ENCODE data around the gene TIMM22. TPM values are rescaled to one million over a fixed set of nuclear protein-coding genes. Genes with fewer than 3 reads are reported as not detected.

Gene TIMM22
- total RNA-seq, 1 donor: 10.5 TPM

DNA sequence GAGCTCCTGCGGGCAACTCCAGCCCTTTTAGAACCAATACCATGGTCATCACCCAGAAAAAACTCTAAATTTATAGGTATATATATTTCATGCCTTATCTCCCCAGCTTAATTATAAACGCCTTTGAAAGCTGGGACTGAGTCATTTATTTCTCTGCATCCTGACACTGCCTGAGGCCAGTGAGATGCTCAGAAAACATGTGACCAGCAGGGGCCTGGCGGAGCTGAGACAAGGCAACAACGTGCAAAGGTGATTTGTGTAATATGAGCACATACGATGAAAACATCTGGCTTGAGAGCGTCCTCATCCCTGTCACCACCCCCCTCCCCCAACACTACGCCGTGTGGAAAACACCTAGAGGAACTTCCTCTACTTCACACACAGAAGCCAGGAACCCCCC is 40.0 kb upstream of the TIMM22 start:
- no peaks in the 10 kb centered on the region for H3K9me3 ChIP-seq (ENCODE audit: low read depth, low read length)
- H3K4me2 ChIP-seq (ENCODE audit: insufficient read depth, low read length): no peak overlapping the region
- no peak for DNase-seq (ENCODE audit: insufficient read length, low spot score, missing footprints)
- peaks cover 4% of the 10 kb centered on the region for H3K36me3 ChIP-seq (ENCODE audit: insufficient read depth, low read length)
- no peak overlapping the region for H3K4me3 ChIP-seq (ENCODE audit: insufficient read depth, low read length)
- H3K4me1 ChIP-seq (ENCODE audit: insufficient read depth, low read length): peaks cover 5% of the 10 kb centered on the region
- peaks cover 33% of the 10 kb centered on the region for H4K20me1 ChIP-seq (ENCODE audit: insufficient read depth, low read length)
- TF ChIP-seq, protein P1, sequence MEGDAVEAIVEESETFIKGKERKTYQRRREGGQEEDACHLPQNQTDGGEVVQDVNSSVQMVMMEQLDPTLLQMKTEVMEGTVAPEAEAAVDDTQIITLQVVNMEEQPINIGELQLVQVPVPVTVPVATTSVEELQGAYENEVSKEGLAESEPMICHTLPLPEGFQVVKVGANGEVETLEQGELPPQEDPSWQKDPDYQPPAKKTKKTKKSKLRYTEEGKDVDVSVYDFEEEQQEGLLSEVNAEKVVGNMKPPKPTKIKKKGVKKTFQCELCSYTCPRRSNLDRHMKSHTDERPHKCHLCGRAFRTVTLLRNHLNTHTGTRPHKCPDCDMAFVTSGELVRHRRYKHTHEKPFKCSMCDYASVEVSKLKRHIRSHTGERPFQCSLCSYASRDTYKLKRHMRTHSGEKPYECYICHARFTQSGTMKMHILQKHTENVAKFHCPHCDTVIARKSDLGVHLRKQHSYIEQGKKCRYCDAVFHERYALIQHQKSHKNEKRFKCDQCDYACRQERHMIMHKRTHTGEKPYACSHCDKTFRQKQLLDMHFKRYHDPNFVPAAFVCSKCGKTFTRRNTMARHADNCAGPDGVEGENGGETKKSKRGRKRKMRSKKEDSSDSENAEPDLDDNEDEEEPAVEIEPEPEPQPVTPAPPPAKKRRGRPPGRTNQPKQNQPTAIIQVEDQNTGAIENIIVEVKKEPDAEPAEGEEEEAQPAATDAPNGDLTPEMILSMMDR (IDR thresholded peaks at IDR 0.05; ENCODE audit: extremely low read depth, low read depth, low read length): no peak
- H3K27ac ChIP-seq (ENCODE audit: low read depth, low read length): no peak overlapping the region
- no peaks in the 10 kb centered on the region for H3K27me3 ChIP-seq (ENCODE audit: insufficient read depth, low read length)
- H2AFZ ChIP-seq (ENCODE audit: low read length): no peak overlapping the region
- peaks cover 2% of the 10 kb centered on the region for H3K79me2 ChIP-seq (ENCODE audit: insufficient read depth, low read length)

DNA sequence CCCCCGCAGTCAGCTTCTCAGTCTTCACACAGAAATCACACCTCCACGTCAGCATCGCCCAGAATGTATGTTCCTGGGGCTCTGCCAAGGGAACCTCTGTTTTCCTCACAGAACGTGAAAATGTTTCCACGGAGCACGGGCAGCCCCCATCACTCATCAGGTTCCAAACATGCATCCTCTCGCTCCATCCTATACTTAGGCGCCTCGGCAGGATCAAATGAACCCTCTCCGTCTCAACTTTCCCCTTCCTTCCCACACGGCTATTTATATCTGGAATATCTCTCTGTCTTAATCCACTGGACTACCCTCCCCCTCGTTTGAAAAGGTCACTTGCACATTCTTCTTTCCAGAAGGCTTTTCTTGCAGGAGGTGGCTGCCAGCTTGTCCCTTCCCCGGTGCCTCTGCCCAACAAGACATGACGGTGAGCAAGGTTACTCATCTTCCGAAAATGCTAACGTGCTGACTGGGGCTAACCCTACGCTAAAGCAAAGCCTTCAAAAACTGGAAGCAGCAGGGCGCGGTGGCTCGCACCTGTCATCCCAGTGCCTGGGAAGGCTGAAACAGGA is 39.0 kb upstream of the TIMM22 start:
- Histone ChIP-seq H3K27me3 (ENCODE audit: insufficient read depth, low read length) (no peaks in the 10 kb centered on the region), H3K4me1 (ENCODE audit: insufficient read depth, low read length) (peaks cover 5% of the 10 kb centered on the region), H3K9me3 (ENCODE audit: low read depth, low read length) (no peaks in the 10 kb centered on the region), H3K4me3 (ENCODE audit: insufficient read depth, low read length) (no peak overlapping the region), H4K20me1 (ENCODE audit: insufficient read depth, low read length) (peaks cover 43% of the 10 kb centered on the region), H2AFZ (ENCODE audit: low read length) (no peak overlapping the region), H3K79me2 (ENCODE audit: insufficient read depth, low read length) (peaks cover 5% of the 10 kb centered on the region), H3K36me3 (ENCODE audit: insufficient read depth, low read length) (peaks cover 4% of the 10 kb centered on the region), H3K27ac (ENCODE audit: low read depth, low read length) (no peak overlapping the region), H3K4me2 (ENCODE audit: insufficient read depth, low read length) (no peak overlapping the region)
- TF ChIP-seq, protein P1 (IDR thresholded peaks at IDR 0.05; ENCODE audit: extremely low read depth, low read depth, low read length): no peak
- DNase-seq (ENCODE audit: insufficient read length, low spot score, missing footprints): no peak

DNA sequence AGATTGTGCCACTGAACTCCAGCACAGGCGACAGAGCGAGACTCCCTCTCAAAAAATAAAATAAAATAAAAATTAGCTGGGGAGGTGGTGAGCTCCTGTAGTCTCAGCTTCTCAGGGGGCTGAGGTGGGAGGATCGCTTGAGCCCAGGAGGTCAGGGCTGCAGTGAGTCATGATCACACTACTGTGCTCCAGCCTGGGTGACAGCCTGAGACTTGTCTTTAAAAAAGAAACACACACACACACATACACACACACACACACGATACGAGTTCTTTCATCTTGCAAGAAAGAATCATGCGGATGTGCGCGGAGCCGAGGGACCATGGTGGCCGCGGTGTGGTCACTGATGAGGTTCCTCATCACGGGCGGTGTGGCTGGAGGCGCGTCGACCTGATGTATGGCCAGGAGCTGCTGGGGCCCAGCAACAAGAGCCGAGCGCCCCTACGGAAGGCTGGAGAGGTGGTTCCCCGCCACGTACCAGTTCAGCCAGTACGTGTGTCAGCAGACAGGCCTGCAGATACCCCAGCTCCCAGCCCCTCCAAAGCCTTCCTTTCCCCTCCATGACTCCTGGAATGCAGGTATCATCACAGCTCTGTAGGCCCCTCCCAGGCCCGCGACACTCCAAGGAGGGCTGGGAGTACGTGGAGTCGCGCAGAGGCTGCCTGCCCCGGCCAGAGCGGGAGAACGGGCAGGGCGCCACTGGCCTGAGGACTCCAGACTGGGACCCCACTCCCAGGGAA is 38.0 kb upstream of the TIMM22 start:
- no peak overlapping the region for H3K4me3 ChIP-seq (ENCODE audit: insufficient read depth, low read length)
- TF ChIP-seq, protein P1 (IDR thresholded peaks at IDR 0.05; ENCODE audit: extremely low read depth, low read depth, low read length): no peak
- peaks cover 4% of the 10 kb centered on the region for H3K36me3 ChIP-seq (ENCODE audit: insufficient read depth, low read length)
- H4K20me1 ChIP-seq (ENCODE audit: insufficient read depth, low read length): peaks cover 45% of the 10 kb centered on the region
- H2AFZ ChIP-seq (ENCODE audit: low read length): no peak overlapping the region
- H3K79me2 ChIP-seq (ENCODE audit: insufficient read depth, low read length): peaks cover 5% of the 10 kb centered on the region
- no peaks in the 10 kb centered on the region for H3K27me3 ChIP-seq (ENCODE audit: insufficient read depth, low read length)
- H3K27ac ChIP-seq (ENCODE audit: low read depth, low read length): no peak overlapping the region
- H3K4me1 ChIP-seq (ENCODE audit: insufficient read depth, low read length): peaks cover 5% of the 10 kb centered on the region
- no peak overlapping the region for H3K4me2 ChIP-seq (ENCODE audit: insufficient read depth, low read length)
- no peaks in the 10 kb centered on the region for H3K9me3 ChIP-seq (ENCODE audit: low read depth, low read length)
- DNase-seq (ENCODE audit: insufficient read length, low spot score, missing footprints): no peak

DNA sequence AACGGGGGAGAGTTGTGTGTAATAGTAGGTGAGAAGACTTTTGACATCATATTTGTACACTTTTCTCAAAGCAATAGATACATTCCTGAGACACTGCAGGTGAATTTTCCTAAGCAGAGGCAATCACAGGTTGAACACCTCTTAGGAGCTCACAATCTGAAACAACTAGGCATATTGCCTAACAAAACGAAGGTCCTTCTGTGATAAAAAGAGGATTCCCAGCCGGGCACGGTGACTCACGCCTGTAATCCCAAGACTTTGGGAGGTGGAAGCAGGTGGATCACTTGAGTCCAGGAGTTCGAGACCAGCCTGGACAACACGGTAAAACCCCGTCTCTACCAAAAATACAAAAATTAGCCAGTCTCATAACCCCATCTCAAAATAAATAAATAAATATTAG is 34.8 kb upstream of the TIMM22 start:
- TF ChIP-seq, protein P1 (IDR thresholded peaks at IDR 0.05; ENCODE audit: extremely low read depth, low read depth, low read length): no peak
- Histone ChIP-seq H3K79me2 (ENCODE audit: insufficient read depth, low read length) (peaks cover 25% of the 10 kb centered on the region), H3K4me1 (ENCODE audit: insufficient read depth, low read length) (no peaks in the 10 kb centered on the region), H3K4me2 (ENCODE audit: insufficient read depth, low read length) (no peak overlapping the region), H3K36me3 (ENCODE audit: insufficient read depth, low read length) (no peaks in the 10 kb centered on the region), H4K20me1 (ENCODE audit: insufficient read depth, low read length) (peaks cover 57% of the 10 kb centered on the region), H3K9me3 (ENCODE audit: low read depth, low read length) (no peaks in the 10 kb centered on the region), H3K27ac (ENCODE audit: low read depth, low read length) (no peak overlapping the region), H3K27me3 (ENCODE audit: insufficient read depth, low read length) (no peaks in the 10 kb centered on the region), H3K4me3 (ENCODE audit: insufficient read depth, low read length) (no peak overlapping the region), H2AFZ (ENCODE audit: low read length) (no peak overlapping the region)
- no peak for DNase-seq (ENCODE audit: insufficient read length, low spot score, missing footprints)
